ENCODE data around the gene ACTL9. TPM values are rescaled to one million over a fixed set of nuclear protein-coding genes. Genes with fewer than 3 reads are reported as not detected.

Gene ACTL9
- total RNA-seq, 2 experiments from 2014 or later = not detected

GRCh38 chr19:8659905-8660304, 38.7 kb downstream of the ACTL9 start:
- Mint-ChIP-seq H3K36me3 (ENCODE audit: low read depth) (no peaks in the 10 kb centered on the region), H3K27me3 (no peaks in the 10 kb centered on the region), H3K27ac (no peak overlapping the region), H3K9me3 (no peaks in the 10 kb centered on the region), H3K4me1 (ENCODE audit: low read depth) (peaks cover 23% of the 10 kb centered on the region), H3K4me3 (no peak overlapping the region)
- POLR2A ChIA-PET = no interaction called here
- no peak for TF ChIP-seq CTCF (IDR thresholded peaks at IDR 0.05)
- CTCF ChIA-PET = no interaction called here
- Histone ChIP-seq H3K4me1 (ENCODE audit: insufficient read depth, low read length) (peaks cover 25% of the 10 kb centered on the region), H3K36me3 (ENCODE audit: insufficient read depth, low read length) (no peaks in the 10 kb centered on the region), H3K9me3 (ENCODE audit: control insufficient read depth in 1 of 2, insufficient read depth in 1 of 2, low read length in 2 of 2) (no peaks in the 10 kb centered on the region), H3K27ac (ENCODE audit: low read depth in 1 of 2, low read length in 2 of 2) (no peak overlapping the region), H3K4me3 (ENCODE audit: low read length) (no peak overlapping the region), H3K27me3 (ENCODE audit: control insufficient read depth in 1 of 2, insufficient read depth in 2 of 2, low read length in 2 of 2) (no peaks in the 10 kb centered on the region)
- no peak for DNase-seq
- no peak for ATAC-seq (ENCODE audit: poor library complexity)
- intact Hi-C loops (cut with DNase I, micrococcal nuclease) = loop anchor here in 1 of 2 experiments (10.0 kb wide), 1 partner anchor 325 kb away; no protein-coding TSS in a partner anchor

- intact Hi-C loops (cut with DNase I, micrococcal nuclease) = loop anchor here in 1 of 2 experiments (10.0 kb wide), 1 partner anchor 327 kb away; no protein-coding TSS in a partner anchor
- peaks cover 13% of the 10 kb centered on the region for H3K4me1 Mint-ChIP-seq (ENCODE audit: low read depth)
- ChIA-PET CTCF (no interaction called here), POLR2A (no interaction called here)
- no peaks in the 10 kb centered on the region for H3K9me3 Mint-ChIP-seq
- no peak for ATAC-seq (ENCODE audit: poor library complexity)
- no peak for TF ChIP-seq CTCF (IDR thresholded peaks at IDR 0.05)
- H3K4me3 Mint-ChIP-seq = no peak overlapping the region
- H3K27me3 Mint-ChIP-seq = no peaks in the 10 kb centered on the region
- no peak overlapping the region for H3K27ac ChIP-seq (ENCODE audit: low read depth in 1 of 2, low read length in 2 of 2)
- DNase-seq = no peak
- no peaks in the 10 kb centered on the region for H3K27me3 ChIP-seq (ENCODE audit: control insufficient read depth in 1 of 2, insufficient read depth in 2 of 2, low read length in 2 of 2)
- H3K4me3 ChIP-seq (ENCODE audit: low read length) = no peak overlapping the region
- H3K36me3 Mint-ChIP-seq (ENCODE audit: low read depth) = no peaks in the 10 kb centered on the region
- H3K27ac Mint-ChIP-seq = no peak overlapping the region
- no peaks in the 10 kb centered on the region for H3K9me3 ChIP-seq (ENCODE audit: control insufficient read depth in 1 of 2, insufficient read depth in 1 of 2, low read length in 2 of 2)
- no peaks in the 10 kb centered on the region for H3K36me3 ChIP-seq (ENCODE audit: insufficient read depth, low read length)
- H3K4me1 ChIP-seq (ENCODE audit: insufficient read depth, low read length) = peaks cover 18% of the 10 kb centered on the region
These were observed 40.7 kb downstream of the ACTL9 start for GRCh38 chr19:8657869-8658268.

GRCh38 chr19:8655340-8655709, 43.3 kb downstream of the ACTL9 start:
- POLR2A ChIA-PET = interaction anchor here (2.1 kb wide), 1 partner anchor 39 kb away, joined by 10 read pairs; no protein-coding TSS in a partner anchor
- DNase-seq (peak in 11 of 14 experiments; percentile 8 to 64 (median 26)), ATAC-seq (ENCODE audit: poor library complexity) (peak; percentile 51)
- Mint-ChIP-seq H3K4me3 (no peak overlapping the region), H3K36me3 (ENCODE audit: low read depth) (no peaks in the 10 kb centered on the region), H3K27ac (no peak overlapping the region), H3K27me3 (no peaks in the 10 kb centered on the region), H3K9me3 (no peaks in the 10 kb centered on the region), H3K4me1 (ENCODE audit: low read depth) (peaks cover 13% of the 10 kb centered on the region)
- Histone ChIP-seq H3K27me3 (ENCODE audit: control insufficient read depth in 1 of 2, insufficient read depth in 2 of 2, low read length in 2 of 2) (no peaks in the 10 kb centered on the region), H3K4me3 (ENCODE audit: low read length) (no peak overlapping the region), H3K36me3 (ENCODE audit: insufficient read depth, low read length) (no peaks in the 10 kb centered on the region), H3K9me3 (ENCODE audit: control insufficient read depth in 1 of 2, insufficient read depth in 1 of 2, low read length in 2 of 2) (no peaks in the 10 kb centered on the region), H3K27ac (ENCODE audit: low read depth in 1 of 2, low read length in 2 of 2) (no peak overlapping the region), H3K4me1 (ENCODE audit: insufficient read depth, low read length) (peaks cover 19% of the 10 kb centered on the region)
- no peak for TF ChIP-seq CTCF (IDR thresholded peaks at IDR 0.05)
- intact Hi-C loops (cut with DNase I, micrococcal nuclease) = loop anchor here in 1 of 2 experiments (10.0 kb wide), 1 partner anchor 329 kb away; no protein-coding TSS in a partner anchor
- CTCF ChIA-PET = interaction anchor here (0.7 to 3.9 kb wide), 3 partner anchors 13 to 41 kb away, joined by 3 to 25 read pairs (median 5); no protein-coding TSS in a partner anchor
